Trophoblast cell (in vitro differentiated cells and primary cell): ENCODE data around the gene THADA.

Experiments
- DNase-seq, 2 donors: peaks; one replicate each; pipeline ENCODE4 v3.0.0-alpha.2; 2016
- H2AFZ ChIP-seq: 2 replicates; pipeline ENCODE4 v1.6.1; 2013; ENCODE audit warnings: low read length, moderate library complexity, mild to moderate bottlenecking; ENCODE audit not compliant: insufficient read depth, poor library complexity
- H2AK5ac ChIP-seq: 2 replicates; pipeline ENCODE4 v1.6.1; 2013; ENCODE audit warnings: mild to moderate bottlenecking, low read length
- H2BK120ac ChIP-seq: 2 replicates; pipeline ENCODE4 v1.6.1; 2013; ENCODE audit warnings: low read length, mild to moderate bottlenecking, moderate library complexity; ENCODE audit not compliant: insufficient read depth, poor library complexity
- H2BK12ac ChIP-seq: 2 replicates; pipeline ENCODE4 v1.6.1; 2013; ENCODE audit warnings: mild to moderate bottlenecking, low read length, moderate library complexity
- H2BK5ac ChIP-seq: 2 replicates; pipeline ENCODE4 v1.6.1; 2013; ENCODE audit warnings: low read length, low read depth, moderate library complexity, mild to moderate bottlenecking; ENCODE audit not compliant: poor library complexity
- H3K14ac ChIP-seq: 2 replicates; pipeline ENCODE4 v1.6.1; 2013; ENCODE audit warnings: mild to moderate bottlenecking, low read length
- H3K18ac ChIP-seq: 2 replicates; pipeline ENCODE4 v1.6.1; 2013; ENCODE audit warnings: mild to moderate bottlenecking, low read length
- H3K23ac ChIP-seq: 2 replicates; pipeline ENCODE4 v1.6.1; 2013; ENCODE audit warnings: low read length
- H3K27ac ChIP-seq: 2 replicates; pipeline ENCODE4 v1.5.1; 2013; ENCODE audit warnings: low read depth, mild to moderate bottlenecking, inconsistent platforms, low read length, moderate library complexity
- H3K27me3 ChIP-seq: 2 replicates; pipeline ENCODE4 v1.6.1; 2013; ENCODE audit warnings: inconsistent platforms, mild to moderate bottlenecking, low read length, moderate library complexity; ENCODE audit not compliant: insufficient read depth
- H3K36me3 ChIP-seq, 2 experiments: 1 replicate in 1 of 2; 2 replicates in 1 of 2; pipeline ENCODE4 v1.6.1; 2013; ENCODE audit warnings: low read length in 2 of 2, mild to moderate bottlenecking in 2 of 2, moderate library complexity in 1 of 2; ENCODE audit not compliant: insufficient read depth in 2 of 2, control insufficient read depth in 1 of 2
- H3K4ac ChIP-seq: 2 replicates; pipeline ENCODE4 v1.6.1; 2013; ENCODE audit warnings: low read depth, mild to moderate bottlenecking, low read length, moderate library complexity
- H3K4me1 ChIP-seq, 2 experiments: 1 replicate in 1 of 2; 2 replicates in 1 of 2; pipeline ENCODE4 v1.6.1; 2013; ENCODE audit warnings: low read length in 2 of 2, mild to moderate bottlenecking in 2 of 2, moderate library complexity in 1 of 2; ENCODE audit not compliant: insufficient read depth in 2 of 2, control insufficient read depth in 1 of 2
- H3K4me2 ChIP-seq: 2 replicates; pipeline ENCODE4 v1.6.1; 2013; ENCODE audit warnings: inconsistent platforms, mild to moderate bottlenecking, low read length, moderate library complexity
- H3K4me3 ChIP-seq: 2 replicates; pipeline ENCODE4 v1.5.1; 2013; ENCODE audit warnings: mild to moderate bottlenecking, low read depth, low read length, inconsistent platforms
- H3K79me1 ChIP-seq: one replicate; pipeline ENCODE4 v1.6.1; 2013; ENCODE audit warnings: low read length
- H3K79me2 ChIP-seq: 2 replicates; pipeline ENCODE4 v1.6.1; 2013; ENCODE audit warnings: low read length, mild to moderate bottlenecking; ENCODE audit not compliant: control insufficient read depth, insufficient read depth, poor library complexity
- H3K9ac ChIP-seq: 2 replicates; pipeline ENCODE4 v1.6.1; 2013; ENCODE audit warnings: mild to moderate bottlenecking, low read length
- H3K9me3 ChIP-seq: 2 replicates; pipeline ENCODE4 v1.6.1; 2013; ENCODE audit warnings: low read depth, mild to moderate bottlenecking, control low read depth, inconsistent platforms, low read length; ENCODE audit not compliant: insufficient read depth
- H4K12ac ChIP-seq: 2 replicates; pipeline ENCODE4 v1.6.1; 2013; ENCODE audit warnings: low read depth, mild to moderate bottlenecking, low read length, moderate library complexity
- H4K8ac ChIP-seq: 2 replicates; pipeline ENCODE4 v1.6.1; 2013; ENCODE audit warnings: low read depth, mild to moderate bottlenecking, low read length, moderate library complexity
- H4K91ac ChIP-seq: one replicate; pipeline ENCODE4 v1.6.1; 2013; ENCODE audit warnings: low read depth, mild to moderate bottlenecking, low read length, moderate library complexity
- WGBS: extraction: QIAGEN DNeasy Blood & Tissue Kit; methylation state at CpG from one replicate; pipeline ENCODE4 v1.1.7; 2013; ENCODE audit warnings: missing lambda C conversion rate; ENCODE audit not compliant: insufficient read length, insufficient coverage; ENCODE audit errors: extremely low coverage; 5-methylcytosine and 5-hydroxymethylcytosine counted together

Gene THADA

GRCh38 chr2:43399515-43400264 is 196.1 kb downstream of the THADA start:
- H3K23ac ChIP-seq, result no peak overlapping the region
- no peak overlapping the region for H4K91ac ChIP-seq
- H2BK12ac ChIP-seq, result no peak overlapping the region
- H3K36me3 ChIP-seq, result no peaks in the 10 kb centered on the region
- peaks cover 3% of the 10 kb centered on the region for H3K79me1 ChIP-seq
- no peak overlapping the region for H4K8ac ChIP-seq
- no peak overlapping the region for H3K4ac ChIP-seq
- H3K27ac ChIP-seq, result no peak overlapping the region
- H3K9me3 ChIP-seq, result no peaks in the 10 kb centered on the region
- H4K12ac ChIP-seq, result no peak overlapping the region
- no peak overlapping the region for H2BK5ac ChIP-seq
- H3K18ac ChIP-seq, result no peak overlapping the region
- H3K4me3 ChIP-seq, result no peak overlapping the region
- WGBS, result no CpG with 5 or more reads among the region's 4 CpGs
- peak in 1 of 2 donors; percentile 33 for DNase-seq
- no peak overlapping the region for H2AFZ ChIP-seq
- no peak overlapping the region for H3K9ac ChIP-seq
- H3K79me2 ChIP-seq, result no peaks in the 10 kb centered on the region
- H2BK120ac ChIP-seq, result no peak overlapping the region
- H3K4me2 ChIP-seq, result no peak overlapping the region
- H3K27me3 ChIP-seq, result no peaks in the 10 kb centered on the region
- no peak overlapping the region for H2AK5ac ChIP-seq
- H3K4me1 ChIP-seq, result peaks cover 3 to 9% of the 10 kb centered on the region in 2 experiments
- no peak overlapping the region for H3K14ac ChIP-seq

GRCh38 chr2:43399098-43399497 is 196.7 kb downstream of the THADA start:
- no peaks in the 10 kb centered on the region for H3K79me2 ChIP-seq
- no peak for DNase-seq
- H3K27me3 ChIP-seq, result no peaks in the 10 kb centered on the region
- no peak overlapping the region for H4K91ac ChIP-seq
- H2BK12ac ChIP-seq, result no peak overlapping the region
- no peak overlapping the region for H2BK5ac ChIP-seq
- H3K14ac ChIP-seq, result no peak overlapping the region
- no peak overlapping the region for H2AFZ ChIP-seq
- peaks cover 3% of the 10 kb centered on the region for H3K79me1 ChIP-seq
- H3K4me2 ChIP-seq, result no peak overlapping the region
- H3K23ac ChIP-seq, result no peak overlapping the region
- peaks cover 3 to 9% of the 10 kb centered on the region in 2 experiments for H3K4me1 ChIP-seq
- no peak overlapping the region for H3K4me3 ChIP-seq
- WGBS, result no CpG with 5 or more reads among the region's 2 CpGs
- no peak overlapping the region for H3K27ac ChIP-seq
- no peak overlapping the region for H2AK5ac ChIP-seq
- H4K8ac ChIP-seq, result no peak overlapping the region
- H3K4ac ChIP-seq, result no peak overlapping the region
- H2BK120ac ChIP-seq, result no peak overlapping the region
- no peak overlapping the region for H3K18ac ChIP-seq
- H3K9ac ChIP-seq, result no peak overlapping the region
- no peaks in the 10 kb centered on the region for H3K36me3 ChIP-seq
- no peaks in the 10 kb centered on the region for H3K9me3 ChIP-seq
- no peak overlapping the region for H4K12ac ChIP-seq

GRCh38 chr2:43397821-43398220 is 198.0 kb downstream of the THADA start:
- Histone ChIP-seq H3K9me3 (no peaks in the 10 kb centered on the region), H3K79me2 (no peaks in the 10 kb centered on the region), H3K14ac (no peak overlapping the region), H2BK12ac (no peak overlapping the region), H3K27ac (no peak overlapping the region), H3K18ac (no peak overlapping the region), H4K12ac (no peak overlapping the region), H2BK120ac (no peak overlapping the region), H3K36me3 (no peaks in the 10 kb centered on the region), H3K4me3 (no peak overlapping the region), H3K4ac (no peak overlapping the region), H3K9ac (no peak overlapping the region), H3K23ac (no peak overlapping the region), H2BK5ac (no peak overlapping the region), H2AK5ac (no peak overlapping the region), H2AFZ (no peak overlapping the region), H4K91ac (no peak overlapping the region), H3K4me1 (peaks cover 3 to 7% of the 10 kb centered on the region in 2 experiments), H3K79me1 (no peaks in the 10 kb centered on the region), H3K4me2 (no peak overlapping the region), H4K8ac (no peak overlapping the region), H3K27me3 (no peaks in the 10 kb centered on the region)
- DNase-seq, result peak; percentile 85 to 94
- WGBS, result no CpG with 5 or more reads among the region's 5 CpGs

GRCh38 chr2:43397411-43397810 is 198.4 kb downstream of the THADA start:
- Histone ChIP-seq H2AK5ac (no peak overlapping the region), H2BK120ac (no peak overlapping the region), H2BK5ac (no peak overlapping the region), H3K18ac (no peak overlapping the region), H3K14ac (no peak overlapping the region), H3K27me3 (no peaks in the 10 kb centered on the region), H3K9me3 (no peaks in the 10 kb centered on the region), H2BK12ac (no peak overlapping the region), H4K12ac (no peak overlapping the region), H3K4ac (no peak overlapping the region), H3K36me3 (no peaks in the 10 kb centered on the region), H3K4me3 (no peak overlapping the region), H4K91ac (no peak overlapping the region), H2AFZ (no peak overlapping the region), H3K9ac (no peak overlapping the region), H4K8ac (no peak overlapping the region), H3K4me1 (peaks cover 3 to 7% of the 10 kb centered on the region in 2 experiments), H3K79me1 (no peaks in the 10 kb centered on the region), H3K27ac (no peak overlapping the region), H3K79me2 (no peaks in the 10 kb centered on the region), H3K4me2 (no peak overlapping the region), H3K23ac (no peak overlapping the region)
- no CpG with 5 or more reads among the region's 2 CpGs for WGBS
- peak in 1 of 2 donors; percentile 52 for DNase-seq
